H1 (cell line): ENCODE measurements around the gene ACTA2.

Experiments used
- JUN ChIP-seq: IDR thresholded peaks from 2 replicates; pipeline ENCODE4 v1.6.1; 2011; ENCODE audit warnings: low read depth, mild to moderate bottlenecking, improper control_type of control experiment, low read length
- MAFK ChIP-seq: IDR thresholded peaks from 2 replicates; pipeline ENCODE4 v1.6.1; 2012; ENCODE audit warnings: low read depth, mild to moderate bottlenecking, improper control_type of control experiment, low read length
- PHF8 ChIP-seq: fragments of 200-600 bp; sonication (generic); conservative IDR thresholded peaks from 2 replicates; pipeline ENCODE4 v1.7.1; 2012; ENCODE audit warnings: low read depth, mild to moderate bottlenecking, inconsistent platforms, low read length, moderate library complexity
- POLR2A ChIP-seq, 2 experiments: IDR thresholded peaks; 1 replicate in 1 of 2; 2 replicates in 1 of 2; pipeline ENCODE4 v1.6.1; 2011; ENCODE audit warnings: low read depth in 2 of 2, low read length in 2 of 2, mild to moderate bottlenecking in 2 of 2; ENCODE audit errors: control extremely low read depth in 1 of 2
- TAF1 ChIP-seq: IDR thresholded peaks from 2 replicates; pipeline ENCODE4 v1.6.1; 2011; ENCODE audit warnings: mild to moderate bottlenecking, low read depth, low read length
- TBP ChIP-seq: IDR thresholded peaks from 2 replicates; pipeline ENCODE4 v1.6.1; 2011; ENCODE audit warnings: low read depth, low read length, improper control_type of control experiment
- TF ChIP-seq, protein P1 (sequence below): fragments of 300-600 bp; sonication (generic); IDR thresholded peaks from 2 replicates; pipeline ENCODE4 v1.7.1; 2012; ENCODE audit warnings: low read length, moderate library complexity, mild to moderate bottlenecking, inconsistent platforms; ENCODE audit not compliant: insufficient replicate concordance
- TF ChIP-seq, protein P2 (sequence below): IDR thresholded peaks from 2 replicates; pipeline ENCODE4 v1.6.1; 2012; ENCODE audit warnings: inconsistent platforms
- TF ChIP-seq, protein P3 (sequence below), 3 experiments: IDR thresholded peaks; 1 replicate in 2 of 3; 2 replicates in 1 of 3; pipeline versions ENCODE4 v1.5.1 to v1.6.1; 2011; ENCODE audit warnings: low read length in 3 of 3, mild to moderate bottlenecking in 3 of 3, inconsistent platforms in 2 of 3, low read depth in 1 of 3, moderate library complexity in 1 of 3; ENCODE audit not compliant: insufficient read depth in 1 of 3; ENCODE audit errors: control extremely low read depth in 1 of 3

DNA sequence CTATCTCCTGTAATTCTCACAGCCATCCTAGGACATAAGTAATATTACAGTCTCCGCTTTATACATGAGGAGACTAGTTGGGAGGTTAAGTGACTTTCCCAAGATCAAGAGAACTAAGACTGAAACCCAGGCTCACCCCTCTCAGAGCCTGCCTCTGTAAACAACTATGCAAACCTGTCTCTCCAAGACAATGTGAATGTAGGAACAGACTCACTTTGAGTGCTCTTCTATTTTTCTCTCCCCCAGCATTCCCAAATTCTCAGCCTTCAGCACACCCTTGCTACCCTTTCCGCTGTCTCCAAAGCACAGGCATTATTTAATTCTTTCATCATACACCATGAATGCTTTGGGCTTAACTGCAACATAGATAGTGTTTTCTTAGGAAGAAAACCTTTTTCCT is 13.6 kb downstream of the ACTA2 start:
- no peak for TF ChIP-seq JUN
- TF ChIP-seq, protein P1, sequence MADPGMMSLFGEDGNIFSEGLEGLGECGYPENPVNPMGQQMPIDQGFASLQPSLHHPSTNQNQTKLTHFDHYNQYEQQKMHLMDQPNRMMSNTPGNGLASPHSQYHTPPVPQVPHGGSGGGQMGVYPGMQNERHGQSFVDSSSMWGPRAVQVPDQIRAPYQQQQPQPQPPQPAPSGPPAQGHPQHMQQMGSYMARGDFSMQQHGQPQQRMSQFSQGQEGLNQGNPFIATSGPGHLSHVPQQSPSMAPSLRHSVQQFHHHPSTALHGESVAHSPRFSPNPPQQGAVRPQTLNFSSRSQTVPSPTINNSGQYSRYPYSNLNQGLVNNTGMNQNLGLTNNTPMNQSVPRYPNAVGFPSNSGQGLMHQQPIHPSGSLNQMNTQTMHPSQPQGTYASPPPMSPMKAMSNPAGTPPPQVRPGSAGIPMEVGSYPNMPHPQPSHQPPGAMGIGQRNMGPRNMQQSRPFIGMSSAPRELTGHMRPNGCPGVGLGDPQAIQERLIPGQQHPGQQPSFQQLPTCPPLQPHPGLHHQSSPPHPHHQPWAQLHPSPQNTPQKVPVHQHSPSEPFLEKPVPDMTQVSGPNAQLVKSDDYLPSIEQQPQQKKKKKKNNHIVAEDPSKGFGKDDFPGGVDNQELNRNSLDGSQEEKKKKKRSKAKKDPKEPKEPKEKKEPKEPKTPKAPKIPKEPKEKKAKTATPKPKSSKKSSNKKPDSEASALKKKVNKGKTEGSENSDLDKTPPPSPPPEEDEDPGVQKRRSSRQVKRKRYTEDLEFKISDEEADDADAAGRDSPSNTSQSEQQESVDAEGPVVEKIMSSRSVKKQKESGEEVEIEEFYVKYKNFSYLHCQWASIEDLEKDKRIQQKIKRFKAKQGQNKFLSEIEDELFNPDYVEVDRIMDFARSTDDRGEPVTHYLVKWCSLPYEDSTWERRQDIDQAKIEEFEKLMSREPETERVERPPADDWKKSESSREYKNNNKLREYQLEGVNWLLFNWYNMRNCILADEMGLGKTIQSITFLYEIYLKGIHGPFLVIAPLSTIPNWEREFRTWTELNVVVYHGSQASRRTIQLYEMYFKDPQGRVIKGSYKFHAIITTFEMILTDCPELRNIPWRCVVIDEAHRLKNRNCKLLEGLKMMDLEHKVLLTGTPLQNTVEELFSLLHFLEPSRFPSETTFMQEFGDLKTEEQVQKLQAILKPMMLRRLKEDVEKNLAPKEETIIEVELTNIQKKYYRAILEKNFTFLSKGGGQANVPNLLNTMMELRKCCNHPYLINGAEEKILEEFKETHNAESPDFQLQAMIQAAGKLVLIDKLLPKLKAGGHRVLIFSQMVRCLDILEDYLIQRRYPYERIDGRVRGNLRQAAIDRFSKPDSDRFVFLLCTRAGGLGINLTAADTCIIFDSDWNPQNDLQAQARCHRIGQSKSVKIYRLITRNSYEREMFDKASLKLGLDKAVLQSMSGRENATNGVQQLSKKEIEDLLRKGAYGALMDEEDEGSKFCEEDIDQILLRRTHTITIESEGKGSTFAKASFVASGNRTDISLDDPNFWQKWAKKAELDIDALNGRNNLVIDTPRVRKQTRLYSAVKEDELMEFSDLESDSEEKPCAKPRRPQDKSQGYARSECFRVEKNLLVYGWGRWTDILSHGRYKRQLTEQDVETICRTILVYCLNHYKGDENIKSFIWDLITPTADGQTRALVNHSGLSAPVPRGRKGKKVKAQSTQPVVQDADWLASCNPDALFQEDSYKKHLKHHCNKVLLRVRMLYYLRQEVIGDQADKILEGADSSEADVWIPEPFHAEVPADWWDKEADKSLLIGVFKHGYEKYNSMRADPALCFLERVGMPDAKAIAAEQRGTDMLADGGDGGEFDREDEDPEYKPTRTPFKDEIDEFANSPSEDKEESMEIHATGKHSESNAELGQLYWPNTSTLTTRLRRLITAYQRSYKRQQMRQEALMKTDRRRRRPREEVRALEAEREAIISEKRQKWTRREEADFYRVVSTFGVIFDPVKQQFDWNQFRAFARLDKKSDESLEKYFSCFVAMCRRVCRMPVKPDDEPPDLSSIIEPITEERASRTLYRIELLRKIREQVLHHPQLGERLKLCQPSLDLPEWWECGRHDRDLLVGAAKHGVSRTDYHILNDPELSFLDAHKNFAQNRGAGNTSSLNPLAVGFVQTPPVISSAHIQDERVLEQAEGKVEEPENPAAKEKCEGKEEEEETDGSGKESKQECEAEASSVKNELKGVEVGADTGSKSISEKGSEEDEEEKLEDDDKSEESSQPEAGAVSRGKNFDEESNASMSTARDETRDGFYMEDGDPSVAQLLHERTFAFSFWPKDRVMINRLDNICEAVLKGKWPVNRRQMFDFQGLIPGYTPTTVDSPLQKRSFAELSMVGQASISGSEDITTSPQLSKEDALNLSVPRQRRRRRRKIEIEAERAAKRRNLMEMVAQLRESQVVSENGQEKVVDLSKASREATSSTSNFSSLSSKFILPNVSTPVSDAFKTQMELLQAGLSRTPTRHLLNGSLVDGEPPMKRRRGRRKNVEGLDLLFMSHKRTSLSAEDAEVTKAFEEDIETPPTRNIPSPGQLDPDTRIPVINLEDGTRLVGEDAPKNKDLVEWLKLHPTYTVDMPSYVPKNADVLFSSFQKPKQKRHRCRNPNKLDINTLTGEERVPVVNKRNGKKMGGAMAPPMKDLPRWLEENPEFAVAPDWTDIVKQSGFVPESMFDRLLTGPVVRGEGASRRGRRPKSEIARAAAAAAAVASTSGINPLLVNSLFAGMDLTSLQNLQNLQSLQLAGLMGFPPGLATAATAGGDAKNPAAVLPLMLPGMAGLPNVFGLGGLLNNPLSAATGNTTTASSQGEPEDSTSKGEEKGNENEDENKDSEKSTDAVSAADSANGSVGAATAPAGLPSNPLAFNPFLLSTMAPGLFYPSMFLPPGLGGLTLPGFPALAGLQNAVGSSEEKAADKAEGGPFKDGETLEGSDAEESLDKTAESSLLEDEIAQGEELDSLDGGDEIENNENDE: no peak
- no peak for TF ChIP-seq PHF8
- no peak for TF ChIP-seq POLR2A (IDR thresholded peaks at IDR 0.05; ENCODE audit: control extremely low read depth in 1 of 2, low read depth in 2 of 2, low read length in 2 of 2)
- TF ChIP-seq, protein P2, sequence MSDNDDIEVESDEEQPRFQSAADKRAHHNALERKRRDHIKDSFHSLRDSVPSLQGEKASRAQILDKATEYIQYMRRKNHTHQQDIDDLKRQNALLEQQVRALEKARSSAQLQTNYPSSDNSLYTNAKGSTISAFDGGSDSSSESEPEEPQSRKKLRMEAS: no peak
- no peak for TF ChIP-seq TBP
- no peak for TF ChIP-seq TAF1
- no peak for TF ChIP-seq MAFK
- TF ChIP-seq, protein P3, sequence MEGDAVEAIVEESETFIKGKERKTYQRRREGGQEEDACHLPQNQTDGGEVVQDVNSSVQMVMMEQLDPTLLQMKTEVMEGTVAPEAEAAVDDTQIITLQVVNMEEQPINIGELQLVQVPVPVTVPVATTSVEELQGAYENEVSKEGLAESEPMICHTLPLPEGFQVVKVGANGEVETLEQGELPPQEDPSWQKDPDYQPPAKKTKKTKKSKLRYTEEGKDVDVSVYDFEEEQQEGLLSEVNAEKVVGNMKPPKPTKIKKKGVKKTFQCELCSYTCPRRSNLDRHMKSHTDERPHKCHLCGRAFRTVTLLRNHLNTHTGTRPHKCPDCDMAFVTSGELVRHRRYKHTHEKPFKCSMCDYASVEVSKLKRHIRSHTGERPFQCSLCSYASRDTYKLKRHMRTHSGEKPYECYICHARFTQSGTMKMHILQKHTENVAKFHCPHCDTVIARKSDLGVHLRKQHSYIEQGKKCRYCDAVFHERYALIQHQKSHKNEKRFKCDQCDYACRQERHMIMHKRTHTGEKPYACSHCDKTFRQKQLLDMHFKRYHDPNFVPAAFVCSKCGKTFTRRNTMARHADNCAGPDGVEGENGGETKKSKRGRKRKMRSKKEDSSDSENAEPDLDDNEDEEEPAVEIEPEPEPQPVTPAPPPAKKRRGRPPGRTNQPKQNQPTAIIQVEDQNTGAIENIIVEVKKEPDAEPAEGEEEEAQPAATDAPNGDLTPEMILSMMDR (IDR thresholded peaks at IDR 0.05; ENCODE audit: control extremely low read depth in 1 of 3, insufficient read depth in 1 of 3, low read depth in 1 of 3, low read length in 3 of 3): no peak
